Astrocyte (in vitro differentiated cells and primary cell): ENCODE data around the gene MYOG. TPM values are rescaled to one million over a fixed set of nuclear protein-coding genes. Genes with fewer than 3 reads are reported as not detected.
A peak's percentile ranks its signal among the peaks of the same experiment; 100 is the strongest.

Experiments
- DNase-seq: peaks from one replicate; pipeline ENCODE4 v3.0.0-alpha.2; 2010; ENCODE audit warnings: low read depth
- FAIRE-seq: peaks from 2 replicates; lab custom pipeline; 2011; peaks lifted over from hg19 to GRCh38; lab: Jason Lieb, UNC
- H2AFZ ChIP-seq: 2 replicates; pipeline ENCODE4 v1.6.0; 2012; ENCODE audit warnings: low read depth, low read length, inconsistent platforms
- H3K27ac ChIP-seq: 2 replicates; pipeline ENCODE4 v1.5.1; 2011; ENCODE audit warnings: low read depth, low read length, inconsistent platforms
- H3K27me3 ChIP-seq: 2 replicates; pipeline ENCODE4 v1.6.0; 2011; ENCODE audit warnings: low read length, inconsistent platforms; ENCODE audit not compliant: insufficient read depth
- H3K36me3 ChIP-seq: 2 replicates; pipeline ENCODE4 v1.5.1; 2011; ENCODE audit warnings: low read length, inconsistent platforms; ENCODE audit not compliant: insufficient read depth
- H3K4me1 ChIP-seq: 2 replicates; pipeline ENCODE4 v1.5.1; 2011; ENCODE audit warnings: low read length, inconsistent platforms; ENCODE audit not compliant: insufficient read depth
- H3K4me2 ChIP-seq: 2 replicates; pipeline ENCODE4 v1.6.0; 2012; ENCODE audit warnings: low read length, inconsistent platforms
- H3K4me3 ChIP-seq: 2 replicates; pipeline ENCODE4 v1.5.1; 2011; ENCODE audit warnings: low read depth, mild to moderate bottlenecking, low read length, inconsistent platforms; ENCODE audit not compliant: insufficient read depth
- H3K79me2 ChIP-seq: 2 replicates; pipeline ENCODE4 v1.6.0; 2012; ENCODE audit warnings: mild to moderate bottlenecking, low read length, inconsistent platforms; ENCODE audit not compliant: insufficient read depth
- H3K9ac ChIP-seq: 2 replicates; pipeline ENCODE4 v1.6.0; 2012; ENCODE audit warnings: mild to moderate bottlenecking, low read length, inconsistent platforms
- H3K9me3 ChIP-seq: 2 replicates; pipeline ENCODE4 v1.5.1; 2012; ENCODE audit warnings: low read depth, mild to moderate bottlenecking, low read length, inconsistent platforms; ENCODE audit not compliant: insufficient read depth
- H4K20me1 ChIP-seq: 2 replicates; pipeline ENCODE4 v1.6.0; 2012; ENCODE audit warnings: low read length, inconsistent platforms; ENCODE audit not compliant: insufficient read depth
- H3K27ac Mint-ChIP-seq: one replicate; pipeline ENCODE4 v1.8.0; 2021; ENCODE audit warnings: mild to moderate bottlenecking, mixed read lengths; ENCODE audit not compliant: unreplicated experiment
- H3K27me3 Mint-ChIP-seq: one replicate; pipeline ENCODE4 v1.8.0; 2021; ENCODE audit warnings: low read depth, mixed read lengths; ENCODE audit not compliant: unreplicated experiment
- H3K36me3 Mint-ChIP-seq: one replicate; pipeline ENCODE4 v1.8.0; 2021; ENCODE audit warnings: low read depth, mixed read lengths; ENCODE audit not compliant: unreplicated experiment
- H3K4me1 Mint-ChIP-seq: one replicate; pipeline ENCODE4 v1.8.0; 2021; ENCODE audit warnings: low read depth, mixed read lengths; ENCODE audit not compliant: unreplicated experiment
- H3K4me3 Mint-ChIP-seq: one replicate; pipeline ENCODE4 v1.8.0; 2021; ENCODE audit warnings: mild to moderate bottlenecking, moderate library complexity, mixed read lengths; ENCODE audit not compliant: unreplicated experiment
- H3K9me3 Mint-ChIP-seq: one replicate; pipeline ENCODE4 v1.8.0; 2021; ENCODE audit warnings: mild to moderate bottlenecking, mixed read lengths; ENCODE audit not compliant: unreplicated experiment
- CTCF ChIP-seq: IDR thresholded peaks from 2 replicates; pipeline ENCODE4 v1.5.1; 2011; ENCODE audit warnings: low read depth, mild to moderate bottlenecking, inconsistent platforms, low read length, moderate library complexity; ENCODE audit not compliant: insufficient read depth
- EZH2 ChIP-seq: IDR thresholded peaks from 2 replicates; pipeline ENCODE4 v1.6.1; 2012; ENCODE audit warnings: mild to moderate bottlenecking, low read length, inconsistent platforms; ENCODE audit not compliant: insufficient read depth
- total RNA-seq: library from RNA; stranded (reverse); gene quantifications from 2 replicates; pipeline ENCODE4 v1.2.1, GENCODE V29; 2021

Gene MYOG
- total RNA-seq, 1 donor from 2014 or later: not detected

DNA sequence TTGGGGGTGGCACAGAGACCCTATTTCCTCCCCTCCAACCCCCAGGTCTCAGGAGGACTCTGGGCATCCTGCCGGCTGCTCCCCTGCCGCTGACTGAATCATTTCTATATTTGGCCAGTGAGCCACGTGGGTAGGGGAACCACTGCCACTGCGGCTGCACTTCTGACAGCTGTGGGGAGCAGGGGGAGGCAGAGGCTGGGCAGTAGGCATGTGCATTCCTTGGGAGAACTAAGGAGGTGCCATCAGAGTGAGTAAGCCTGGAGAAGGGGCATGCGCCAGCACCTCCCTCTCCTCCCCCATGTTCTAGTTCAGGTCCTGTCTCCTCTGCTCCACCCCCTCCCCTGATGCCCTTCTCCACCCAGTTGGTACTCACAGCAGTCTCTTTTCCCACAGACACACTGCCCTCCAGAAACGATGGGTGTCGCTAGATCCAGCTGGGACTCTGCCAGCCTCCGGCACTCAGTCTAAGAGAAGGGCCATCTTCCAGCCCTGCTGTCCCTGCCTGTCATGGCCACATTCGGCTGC is 47.5 kb downstream of the MYOG start:
- H2AFZ ChIP-seq: no peak overlapping the region
- Mint-ChIP-seq H3K36me3 (peaks cover 22% of the 10 kb centered on the region), H3K9me3 (no peaks in the 10 kb centered on the region), H3K4me3 (no peak overlapping the region), H3K27me3 (peaks cover 39% of the 10 kb centered on the region), H3K27ac (no peak overlapping the region), H3K4me1 (peaks cover 30% of the 10 kb centered on the region)
- H3K79me2 ChIP-seq: no peaks in the 10 kb centered on the region
- H3K27me3 ChIP-seq: no peaks in the 10 kb centered on the region
- H3K36me3 ChIP-seq: no peaks in the 10 kb centered on the region
- no peak overlapping the region for H3K9ac ChIP-seq
- peak; percentile 74 for DNase-seq
- H3K4me1 ChIP-seq: peaks cover 13% of the 10 kb centered on the region
- peak overlapping the region; percentile 18 for H3K4me2 ChIP-seq
- no peak for TF ChIP-seq EZH2
- no peak for FAIRE-seq
- H3K4me3 ChIP-seq: no peak overlapping the region
- H4K20me1 ChIP-seq: peaks cover 4% of the 10 kb centered on the region
- no peak overlapping the region for H3K27ac ChIP-seq
- H3K9me3 ChIP-seq: no peaks in the 10 kb centered on the region

GRCh38 chr1:203037509-203038190 is 48.2 kb downstream of the MYOG start:
- H3K4me2 ChIP-seq: peak overlapping the region; percentile 18
- H3K79me2 ChIP-seq: no peaks in the 10 kb centered on the region

GRCh38 chr1:203036537-203036936 is 49.3 kb downstream of the MYOG start:
- H3K4me1 ChIP-seq: peaks cover 13% of the 10 kb centered on the region

More at GRCh38 chr1:203037509-203038190, 48.2 kb downstream of the MYOG start:
- peaks cover 18% of the 10 kb centered on the region for H3K36me3 Mint-ChIP-seq
- Histone ChIP-seq H3K27me3 (no peaks in the 10 kb centered on the region), H3K4me3 (no peak overlapping the region), H3K9me3 (no peaks in the 10 kb centered on the region), H3K4me1 (peaks cover 13% of the 10 kb centered on the region), H2AFZ (no peak overlapping the region), H3K9ac (no peak overlapping the region), H3K36me3 (no peaks in the 10 kb centered on the region), H4K20me1 (peaks cover 4% of the 10 kb centered on the region), H3K27ac (no peak overlapping the region)
- FAIRE-seq: no peak
- peaks cover 39% of the 10 kb centered on the region for H3K27me3 Mint-ChIP-seq
- H3K27ac Mint-ChIP-seq: no peak overlapping the region
- H3K4me3 Mint-ChIP-seq: no peak overlapping the region
- TF ChIP-seq CTCF (no peak), EZH2 (no peak)
- no peaks in the 10 kb centered on the region for H3K9me3 Mint-ChIP-seq
- DNase-seq: no peak
- peaks cover 30% of the 10 kb centered on the region for H3K4me1 Mint-ChIP-seq

More at GRCh38 chr1:203036537-203036936, 49.3 kb downstream of the MYOG start:
- Mint-ChIP-seq H3K9me3 (no peaks in the 10 kb centered on the region), H3K4me1 (peaks cover 30% of the 10 kb centered on the region), H3K27me3 (peaks cover 34% of the 10 kb centered on the region), H3K27ac (no peak overlapping the region), H3K4me3 (no peak overlapping the region), H3K36me3 (peaks cover 12% of the 10 kb centered on the region)
- FAIRE-seq: no peak
- DNase-seq: no peak
- Histone ChIP-seq H3K9ac (no peak overlapping the region), H3K4me3 (no peak overlapping the region), H3K27me3 (no peaks in the 10 kb centered on the region), H3K79me2 (no peaks in the 10 kb centered on the region), H3K27ac (no peak overlapping the region), H2AFZ (no peak overlapping the region), H3K36me3 (no peaks in the 10 kb centered on the region), H3K4me2 (no peak overlapping the region), H4K20me1 (peaks cover 4% of the 10 kb centered on the region), H3K9me3 (no peaks in the 10 kb centered on the region)
- TF ChIP-seq EZH2 (no peak), CTCF (no peak)
